ENCODE results near the gene KLHL29. TPM values are rescaled to one million over a fixed set of nuclear protein-coding genes. Genes with fewer than 3 reads are reported as not detected.
A peak's percentile ranks its signal among the peaks of the same experiment; 100 is the strongest.

The KLHL29 gene
- total RNA-seq, 1 experiment from 2014 or later, result 2.4 TPM

DNA sequence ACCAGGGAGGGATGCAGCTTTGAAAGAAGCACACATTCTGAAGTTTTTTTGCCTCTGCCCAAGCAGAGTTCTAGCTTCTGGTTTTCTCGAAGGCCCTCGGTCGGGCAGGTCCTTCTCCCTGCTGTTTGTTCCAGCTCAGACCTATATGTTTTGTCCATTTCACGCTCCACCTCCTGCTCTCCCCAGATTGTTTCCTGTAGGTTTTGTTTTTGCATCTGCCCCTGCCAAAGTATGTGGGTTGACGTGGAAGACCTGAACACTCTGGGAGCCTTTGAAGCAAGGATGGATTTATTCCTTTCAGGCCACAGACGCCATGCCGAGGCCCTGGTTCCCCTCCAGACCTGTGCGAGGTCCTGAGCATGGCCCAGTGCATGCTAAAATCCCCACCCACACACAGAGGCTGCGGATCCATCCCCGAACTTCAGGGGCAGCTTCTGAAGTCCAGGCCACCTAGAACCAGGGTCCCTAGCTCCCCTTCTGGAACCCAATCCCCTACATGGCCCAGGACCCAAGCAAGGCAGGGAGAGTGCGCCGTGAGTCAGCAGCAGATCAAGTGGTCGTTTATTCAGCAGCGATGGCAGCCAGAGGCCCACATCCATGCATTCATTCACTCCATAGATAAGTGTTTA lies 205.4 kb downstream of the KLHL29 start:
- Histone ChIP-seq H3K4me2 (ENCODE audit: insufficient read depth, insufficient read length, low read length) (no peak overlapping the region), H3K27ac (ENCODE audit: insufficient read length, low read depth, low read length) (no peak overlapping the region), H2BK15ac (ENCODE audit: low read depth, low read length) (no peak overlapping the region), H2BK5ac (ENCODE audit: insufficient read length, low read length) (no peak overlapping the region), H3K14ac (ENCODE audit: insufficient read depth, low read length) (no peak overlapping the region), H3K9ac (ENCODE audit: extremely low read depth, insufficient read length, low read length) (no peak overlapping the region), H2AK5ac (ENCODE audit: insufficient read length, low read length) (no peak overlapping the region), H4K8ac (replicated peaks; ENCODE audit: insufficient read length, low read depth, low read length) (no peak overlapping the region), H3K79me2 (ENCODE audit: insufficient read depth, low read length) (no peaks in the 10 kb centered on the region), H3K4ac (ENCODE audit: low read depth, low read length) (no peak overlapping the region), H3K23ac (ENCODE audit: insufficient read length, low read depth, low read length) (no peak overlapping the region), H4K91ac (ENCODE audit: insufficient read length, low read depth, low read length) (no peak overlapping the region), H3K9me3 (ENCODE audit: control insufficient read depth, low read depth, low read length) (no peaks in the 10 kb centered on the region), H2AFZ (ENCODE audit: low read length) (no peak overlapping the region), H3K18ac (ENCODE audit: insufficient read length, low read depth, low read length) (no peak overlapping the region), H3K23me2 (ENCODE audit: insufficient read length, low read depth, low read length, poor library complexity, severe bottlenecking) (no peaks in the 10 kb centered on the region), H3K4me1 (ENCODE audit: insufficient read depth, low read length) (no peaks in the 10 kb centered on the region; the same call in 1 of the 2 replicates), H4K20me1 (ENCODE audit: control insufficient read depth, insufficient read depth, insufficient read length) (no peaks in the 10 kb centered on the region), H3K27me3 (ENCODE audit: insufficient read depth, low read length) (no peaks in the 10 kb centered on the region), H3K79me1 (ENCODE audit: insufficient read depth, low read depth, low read length, poor library complexity, severe bottlenecking) (no peaks in the 10 kb centered on the region), H3K56ac (ENCODE audit: insufficient read length, low read depth, low read length) (no peak overlapping the region), H4K5ac (ENCODE audit: insufficient read length, low read depth, low read length) (no peak overlapping the region), H2BK120ac (ENCODE audit: low read depth, low read length, poor library complexity, severe bottlenecking) (no peak overlapping the region), H2BK20ac (ENCODE audit: low read depth, low read length, poor library complexity, severe bottlenecking) (no peak overlapping the region), H3T11ph (ENCODE audit: low read length) (no peak overlapping the region), H2BK12ac (ENCODE audit: insufficient read length, low read depth, low read length) (no peak overlapping the region)
- WGBS (ENCODE audit: extremely low coverage, insufficient read length, low lambda C conversion rate), result no CpG with 5 or more reads among the region's 14 CpGs
- H3K4me1 Mint-ChIP-seq, result peaks cover 10 to 19% of the 10 kb centered on the region in 2 experiments
- no peak for DNase-seq
- H3K27ac Mint-ChIP-seq, result peak overlapping the region in 1 of 3 experiments; percentile 44; a peak in 1 of 7 replicates
- TF ChIP-seq, protein P1, sequence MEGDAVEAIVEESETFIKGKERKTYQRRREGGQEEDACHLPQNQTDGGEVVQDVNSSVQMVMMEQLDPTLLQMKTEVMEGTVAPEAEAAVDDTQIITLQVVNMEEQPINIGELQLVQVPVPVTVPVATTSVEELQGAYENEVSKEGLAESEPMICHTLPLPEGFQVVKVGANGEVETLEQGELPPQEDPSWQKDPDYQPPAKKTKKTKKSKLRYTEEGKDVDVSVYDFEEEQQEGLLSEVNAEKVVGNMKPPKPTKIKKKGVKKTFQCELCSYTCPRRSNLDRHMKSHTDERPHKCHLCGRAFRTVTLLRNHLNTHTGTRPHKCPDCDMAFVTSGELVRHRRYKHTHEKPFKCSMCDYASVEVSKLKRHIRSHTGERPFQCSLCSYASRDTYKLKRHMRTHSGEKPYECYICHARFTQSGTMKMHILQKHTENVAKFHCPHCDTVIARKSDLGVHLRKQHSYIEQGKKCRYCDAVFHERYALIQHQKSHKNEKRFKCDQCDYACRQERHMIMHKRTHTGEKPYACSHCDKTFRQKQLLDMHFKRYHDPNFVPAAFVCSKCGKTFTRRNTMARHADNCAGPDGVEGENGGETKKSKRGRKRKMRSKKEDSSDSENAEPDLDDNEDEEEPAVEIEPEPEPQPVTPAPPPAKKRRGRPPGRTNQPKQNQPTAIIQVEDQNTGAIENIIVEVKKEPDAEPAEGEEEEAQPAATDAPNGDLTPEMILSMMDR (conservative IDR thresholded peaks at IDR 0.05), result no peak
- H3K4me3 Mint-ChIP-seq, result no peak overlapping the region
- H3K27me3 Mint-ChIP-seq (ENCODE audit: low read depth), result no peaks in the 10 kb centered on the region
- H3K36me3 Mint-ChIP-seq (ENCODE audit: insufficient read depth in 1 of 3, low read depth in 3 of 3), result no peaks in the 10 kb centered on the region
- no peaks in the 10 kb centered on the region for H3K9me3 Mint-ChIP-seq
